Astrocyte (in vitro differentiated cells and primary cell): Measurements from ENCODE around the gene GIPR. TPM values are rescaled to one million over a fixed set of nuclear protein-coding genes. Genes with fewer than 3 reads are reported as not detected.

Experiments
- DNase-seq: peaks from one replicate; pipeline ENCODE4 v3.0.0-alpha.2; 2010; ENCODE audit warnings: low read depth
- FAIRE-seq: peaks from 2 replicates; lab custom pipeline; 2011; peaks lifted over from hg19 to GRCh38; lab: Jason Lieb, UNC
- H2AFZ ChIP-seq: 2 replicates; pipeline ENCODE4 v1.6.0; 2012; ENCODE audit warnings: low read depth, low read length, inconsistent platforms
- H3K27ac ChIP-seq: 2 replicates; pipeline ENCODE4 v1.5.1; 2011; ENCODE audit warnings: low read depth, low read length, inconsistent platforms
- H3K27me3 ChIP-seq: 2 replicates; pipeline ENCODE4 v1.6.0; 2011; ENCODE audit warnings: low read length, inconsistent platforms; ENCODE audit not compliant: insufficient read depth
- H3K36me3 ChIP-seq: 2 replicates; pipeline ENCODE4 v1.5.1; 2011; ENCODE audit warnings: low read length, inconsistent platforms; ENCODE audit not compliant: insufficient read depth
- H3K4me1 ChIP-seq: 2 replicates; pipeline ENCODE4 v1.5.1; 2011; ENCODE audit warnings: low read length, inconsistent platforms; ENCODE audit not compliant: insufficient read depth
- H3K4me2 ChIP-seq: 2 replicates; pipeline ENCODE4 v1.6.0; 2012; ENCODE audit warnings: low read length, inconsistent platforms
- H3K4me3 ChIP-seq: 2 replicates; pipeline ENCODE4 v1.5.1; 2011; ENCODE audit warnings: low read depth, mild to moderate bottlenecking, low read length, inconsistent platforms; ENCODE audit not compliant: insufficient read depth
- H3K79me2 ChIP-seq: 2 replicates; pipeline ENCODE4 v1.6.0; 2012; ENCODE audit warnings: mild to moderate bottlenecking, low read length, inconsistent platforms; ENCODE audit not compliant: insufficient read depth
- H3K9ac ChIP-seq: 2 replicates; pipeline ENCODE4 v1.6.0; 2012; ENCODE audit warnings: mild to moderate bottlenecking, low read length, inconsistent platforms
- H3K9me3 ChIP-seq: 2 replicates; pipeline ENCODE4 v1.5.1; 2012; ENCODE audit warnings: low read depth, mild to moderate bottlenecking, low read length, inconsistent platforms; ENCODE audit not compliant: insufficient read depth
- H4K20me1 ChIP-seq: 2 replicates; pipeline ENCODE4 v1.6.0; 2012; ENCODE audit warnings: low read length, inconsistent platforms; ENCODE audit not compliant: insufficient read depth
- H3K27ac Mint-ChIP-seq: one replicate; pipeline ENCODE4 v1.8.0; 2021; ENCODE audit warnings: mild to moderate bottlenecking, mixed read lengths; ENCODE audit not compliant: unreplicated experiment
- H3K27me3 Mint-ChIP-seq: one replicate; pipeline ENCODE4 v1.8.0; 2021; ENCODE audit warnings: low read depth, mixed read lengths; ENCODE audit not compliant: unreplicated experiment
- H3K36me3 Mint-ChIP-seq: one replicate; pipeline ENCODE4 v1.8.0; 2021; ENCODE audit warnings: low read depth, mixed read lengths; ENCODE audit not compliant: unreplicated experiment
- H3K4me1 Mint-ChIP-seq: one replicate; pipeline ENCODE4 v1.8.0; 2021; ENCODE audit warnings: low read depth, mixed read lengths; ENCODE audit not compliant: unreplicated experiment
- H3K4me3 Mint-ChIP-seq: one replicate; pipeline ENCODE4 v1.8.0; 2021; ENCODE audit warnings: mild to moderate bottlenecking, moderate library complexity, mixed read lengths; ENCODE audit not compliant: unreplicated experiment
- H3K9me3 Mint-ChIP-seq: one replicate; pipeline ENCODE4 v1.8.0; 2021; ENCODE audit warnings: mild to moderate bottlenecking, mixed read lengths; ENCODE audit not compliant: unreplicated experiment
- CTCF ChIP-seq: IDR thresholded peaks from 2 replicates; pipeline ENCODE4 v1.5.1; 2011; ENCODE audit warnings: low read depth, mild to moderate bottlenecking, inconsistent platforms, low read length, moderate library complexity; ENCODE audit not compliant: insufficient read depth
- EZH2 ChIP-seq: IDR thresholded peaks from 2 replicates; pipeline ENCODE4 v1.6.1; 2012; ENCODE audit warnings: mild to moderate bottlenecking, low read length, inconsistent platforms; ENCODE audit not compliant: insufficient read depth
- total RNA-seq: library from RNA; stranded (reverse); gene quantifications from 2 replicates; pipeline ENCODE4 v1.2.1, GENCODE V29; 2021

GIPR gene
- total RNA-seq, 1 donor from 2014 or later = 4.4 TPM

GRCh38 chr19:45638930-45639729, 28.9 kb upstream of the GIPR start, which contains the start of gene EML2:
TSS of gene EML2 (minus strand) at chr19:45639397. CDS start at chr19:45639376, 21 bp downstream.
- Histone ChIP-seq H2AFZ (peak within 1 kb of the TSS; percentile 82), H3K4me2 (peak within 1 kb of the TSS; percentile 90), H3K79me2 (peaks cover 8% of the 10 kb centered on the region), H3K4me3 (peak within 1 kb of the TSS; percentile 84), H3K4me1 (peaks cover 31% of the 10 kb centered on the region), H3K27ac (peak within 1 kb of the TSS; percentile 2), H3K9me3 (no peaks in the 10 kb centered on the region), H3K27me3 (no peaks in the 10 kb centered on the region), H3K36me3 (no peaks in the 10 kb centered on the region), H3K9ac (peak within 1 kb of the TSS; percentile 82), H4K20me1 (no peaks in the 10 kb centered on the region)
- no peak for FAIRE-seq
- no peaks in the 10 kb centered on the region for H3K9me3 Mint-ChIP-seq
- peak; percentile 14 for DNase-seq
- H3K36me3 Mint-ChIP-seq = peaks cover 4% of the 10 kb centered on the region
- H3K27ac Mint-ChIP-seq = peak within 1 kb of the TSS; percentile 79
- peaks cover 15% of the 10 kb centered on the region for H3K4me1 Mint-ChIP-seq
- no peak for TF ChIP-seq EZH2
- TF ChIP-seq CTCF = no peak
- H3K4me3 Mint-ChIP-seq = peak within 1 kb of the TSS; percentile 88
- H3K27me3 Mint-ChIP-seq = no peaks in the 10 kb centered on the region

- H3K27ac Mint-ChIP-seq = peak overlapping the region; percentile 94
- Histone ChIP-seq H3K27me3 (no peaks in the 10 kb centered on the region), H3K4me3 (peak overlapping the region; percentile 35), H3K9me3 (no peaks in the 10 kb centered on the region), H2AFZ (peak overlapping the region; percentile 77), H3K4me2 (peak overlapping the region; percentile 72), H3K79me2 (peaks cover 8% of the 10 kb centered on the region), H3K9ac (no peak overlapping the region), H3K36me3 (no peaks in the 10 kb centered on the region), H3K4me1 (peaks cover 36% of the 10 kb centered on the region), H4K20me1 (no peaks in the 10 kb centered on the region), H3K27ac (no peak overlapping the region)
- H3K4me1 Mint-ChIP-seq = peaks cover 15% of the 10 kb centered on the region
- peaks cover 2% of the 10 kb centered on the region for H3K9me3 Mint-ChIP-seq
- no peak for FAIRE-seq
- TF ChIP-seq EZH2 (no peak), CTCF (no peak)
- no peaks in the 10 kb centered on the region for H3K27me3 Mint-ChIP-seq
- peak overlapping the region; percentile 80 for H3K4me3 Mint-ChIP-seq
- H3K36me3 Mint-ChIP-seq = peaks cover 4% of the 10 kb centered on the region
- DNase-seq = no peak
Measured at GRCh38 chr19:45640849-45641273, 27.2 kb upstream of the GIPR start.
